HCT116 (cell line): ENCODE measurements around the gene PDE1C. TPM values are rescaled to one million over a fixed set of nuclear protein-coding genes. Genes with fewer than 3 reads are reported as not detected.

Experiments used
- ATAC-seq: fragments of 200-7000 bp; cut with Tn5 transposase; 2 replicates; pipeline ENCODE4 v1.9.1; 2020; ENCODE audit warnings: mild to moderate bottlenecking, moderate library complexity
- BruUV-seq: library from RNA; stranded (reverse); fragments of 400-500 nt; replicated peaks from 2 replicates; lab custom pipeline; 2021; lab: Mats Ljungman, UMichigan
- CTCF ChIA-PET: fragments of 300-600 bp; sonication (Branson Sonifier 250); formaldehyde crosslinking; loops from one replicate; lab custom pipeline; 2021; ENCODE audit warnings: antibody characterized with exemption; lab: Charles Lee
- POLR2A ChIA-PET: fragments of 300-600, 350-600 bp; sonication (Branson Sonifier 250); formaldehyde crosslinking; loops from one replicate; lab custom pipeline; 2021; ENCODE audit warnings: antibody characterized with exemption; lab: Charles Lee
- RAD21 ChIA-PET, 2 experiments: fragments of 300-600 bp; sonication (Branson Sonifier 250); formaldehyde crosslinking; loops; one replicate each; lab custom pipeline; 2023; ENCODE audit warnings: low total read pairs in 2 of 2; ENCODE audit not compliant: uncharacterized antibody in 2 of 2, unreplicated experiment in 2 of 2, low non-redundant PET in 1 of 2; lab: Charles Lee
- DNase-seq: peaks from one replicate; pipeline ENCODE4 v3.0.0-alpha.2; 2010; ENCODE audit warnings: low read depth, low spot score
- H2AFZ ChIP-seq: fragments of 200-600 bp; shearing (Covaris generic), sonication (generic); 2 replicates; pipeline ENCODE4 v1.6.1; 2017; ENCODE audit warnings: low read depth, mixed run types, mixed read lengths, antibody characterized with exemption, low read length; ENCODE audit not compliant: poor library complexity, severe bottlenecking
- H3K27ac ChIP-seq: 2 replicates; pipeline ENCODE4 v1.5.1; 2012; ENCODE audit warnings: low read depth, low read length
- H3K27me3 ChIP-seq: fragments of 200-600 bp; sonication (generic); 2 replicates; pipeline ENCODE4 v1.6.1; 2016; ENCODE audit warnings: mixed run types, low read length, mixed read lengths; ENCODE audit not compliant: insufficient read depth
- H3K36me3 ChIP-seq, 2 experiments: fragments of 200-500 bp in 1 of 2; fragments of 200-600 bp in 1 of 2; sonication (Bioruptor generic) in 1 of 2; sonication (generic) in 1 of 2; 2 replicates each; pipeline versions ENCODE4 v1.5.1 to v1.6.1; 2014 to 2016; ENCODE audit warnings: low read length in 2 of 2, inconsistent platforms in 1 of 2, mixed read lengths in 1 of 2, mixed run types in 1 of 2; ENCODE audit not compliant: insufficient read depth in 2 of 2, control insufficient read depth in 1 of 2
- H3K4me1 ChIP-seq, 2 experiments: fragments of 200-600 bp in 1 of 2; sonication (generic) in 1 of 2; 2 replicates each; pipeline versions ENCODE4 v1.5.1 to v1.6.1; 2012 to 2017; ENCODE audit warnings: low read length in 2 of 2, inconsistent platforms in 1 of 2, mild to moderate bottlenecking in 1 of 2, mixed read lengths in 1 of 2, mixed run types in 1 of 2, moderate library complexity in 1 of 2; ENCODE audit not compliant: insufficient read depth in 2 of 2, control insufficient read depth in 1 of 2
- H3K4me2 ChIP-seq: fragments of 200-600 bp; sonication (generic); 2 replicates; pipeline ENCODE4 v1.6.1; 2017; ENCODE audit warnings: mixed run types, low read length, mixed read lengths
- H3K4me3 ChIP-seq, 2 experiments: fragments of 200-600 bp in 1 of 2; sonication (generic) in 1 of 2; replicated peaks in 1 of 2; 2 replicates each; pipeline ENCODE4 v1.5.1; 2011 to 2016; ENCODE audit warnings: low read length in 2 of 2, control low read depth in 1 of 2, low read depth in 1 of 2, mild to moderate bottlenecking in 1 of 2, mixed read lengths in 1 of 2, mixed run types in 1 of 2
- H3K79me2 ChIP-seq: fragments of 200-600 bp; sonication (generic); 2 replicates; pipeline ENCODE4 v1.6.1; 2017; ENCODE audit warnings: mild to moderate bottlenecking, mixed run types, low read length, moderate library complexity, mixed read lengths; ENCODE audit not compliant: insufficient read depth
- H3K9ac ChIP-seq: fragments of 200-600 bp; sonication (generic); 2 replicates; pipeline ENCODE4 v1.6.1; 2016; ENCODE audit warnings: low read length, mixed read lengths
- H3K9me2 ChIP-seq: fragments of 200-600 bp; sonication (generic), shearing (Covaris generic); 2 replicates; pipeline ENCODE4 v1.6.1; 2017; ENCODE audit warnings: mixed run types, mild to moderate bottlenecking, moderate library complexity; ENCODE audit not compliant: insufficient read depth
- H3K9me3 ChIP-seq, 2 experiments: fragments of 200-500 bp in 1 of 2; fragments of 200-600 bp in 1 of 2; sonication (Bioruptor generic) in 1 of 2; sonication (generic) in 1 of 2; 2 replicates each; pipeline ENCODE4 v1.6.1; 2014 to 2017; ENCODE audit warnings: low read length in 2 of 2, mixed read lengths in 2 of 2, inconsistent platforms in 1 of 2, low read depth in 1 of 2, mild to moderate bottlenecking in 1 of 2, mixed run types in 1 of 2, moderate library complexity in 1 of 2; ENCODE audit not compliant: control insufficient read depth in 1 of 2, insufficient read depth in 1 of 2
- H4K20me1 ChIP-seq: fragments of 200-600 bp; sonication (generic), shearing (Covaris generic); 2 replicates; pipeline ENCODE4 v1.6.1; 2017; ENCODE audit warnings: mixed run types, mild to moderate bottlenecking, moderate library complexity; ENCODE audit not compliant: insufficient read depth
- ATF3 ChIP-seq: IDR thresholded peaks from 2 replicates; pipeline ENCODE4 v1.6.1; 2012
- CTCF ChIP-seq, 3 experiments: fragments of 200-600 bp in 1 of 3; sonication (generic) in 1 of 3; IDR thresholded peaks in 2 of 3; conservative IDR thresholded peaks in 1 of 3; 2 replicates each; pipeline ENCODE4 v1.5.1; 2012 to 2017; ENCODE audit warnings: low read depth in 2 of 3, low read length in 2 of 3, antibody characterized with exemption in 1 of 3, borderline replicate concordance in 1 of 3, control low read depth in 1 of 3, mild to moderate bottlenecking in 1 of 3, mixed read lengths in 1 of 3, mixed run types in 1 of 3, moderate library complexity in 1 of 3; ENCODE audit not compliant: insufficient read depth in 1 of 3
- EGR1 ChIP-seq: IDR thresholded peaks from 2 replicates; pipeline ENCODE4 v1.6.1; 2012; ENCODE audit warnings: low read depth
- ELF1 ChIP-seq: IDR thresholded peaks from 2 replicates; pipeline ENCODE4 v1.6.1; 2012; ENCODE audit warnings: low read depth, borderline replicate concordance
- EZH2 ChIP-seq: fragments of 200-600 bp; sonication (generic); IDR thresholded peaks from 2 replicates; pipeline ENCODE4 v1.6.1; 2017; ENCODE audit warnings: antibody characterized with exemption, mixed run types
- MAX ChIP-seq: IDR thresholded peaks from 2 replicates; pipeline ENCODE4 v1.6.1; 2012
- SIN3A ChIP-seq: IDR thresholded peaks from 2 replicates; pipeline ENCODE4 v1.6.1; 2012; ENCODE audit warnings: low read depth
- SRF ChIP-seq: IDR thresholded peaks from 2 replicates; pipeline ENCODE4 v1.6.1; 2012; ENCODE audit warnings: low read depth
- YY1 ChIP-seq: IDR thresholded peaks from 2 replicates; pipeline ENCODE4 v1.6.1; 2011; ENCODE audit warnings: low read length, low read depth, moderate library complexity, mild to moderate bottlenecking; ENCODE audit not compliant: insufficient replicate concordance; ENCODE audit errors: extremely low read depth
- ZFX ChIP-seq: fragments of 450-650 bp; IDR thresholded peaks from 2 replicates; pipeline ENCODE4 v1.6.1; 2017
- ZNF274 ChIP-seq: fragments of 200-500 bp; sonication (Bioruptor generic); IDR thresholded peaks from 2 replicates; pipeline ENCODE4 v1.6.1; 2014; ENCODE audit warnings: mild to moderate bottlenecking, low read depth, low read length, inconsistent platforms
- intact Hi-C: fragments of 100-400 bp; cut with micrococcal nuclease; formaldehyde crosslinking; loops from 2 replicates; pipeline ENCODE4 v1.10.0; 2022
- total RNA-seq: library from RNA; stranded (reverse); gene quantifications from one replicate; pipeline ENCODE4 v1.2.1, GENCODE V29; 2021; ENCODE audit not compliant: unreplicated experiment

PDE1C gene
- total RNA-seq, 1 experiment from 2014 or later, result 0.17 TPM

GRCh38 chr7:32068411-32069101 is 1.7 kb downstream of the PDE1C start:
- Histone ChIP-seq H2AFZ (no peak overlapping the region), H3K36me3 (no peaks in the 10 kb centered on the region), H3K4me2 (no peak overlapping the region), H3K9me3 (no peaks in the 10 kb centered on the region), H3K4me1 (no peaks in the 10 kb centered on the region), H3K27me3 (peaks cover 10% of the 10 kb centered on the region; the same call in 1 of the 2 replicates), H4K20me1 (no peaks in the 10 kb centered on the region), H3K4me3 (no peak overlapping the region), H3K9me2 (no peaks in the 10 kb centered on the region), H3K27ac (no peak overlapping the region), H3K79me2 (no peaks in the 10 kb centered on the region), H3K9ac (no peak overlapping the region)
- intact Hi-C loops, result loop anchor here (10.0 kb wide), 1 partner anchor 254 kb away; no protein-coding TSS in a partner anchor
- ATAC-seq (no peak), DNase-seq (no peak)
- ChIA-PET CTCF (no interaction called here), RAD21 (no interaction called here), POLR2A (no interaction called here)
- no peak for TF ChIP-seq ZFX
- no peak for TF ChIP-seq ZNF274
- TF ChIP-seq CTCF (IDR thresholded peaks at IDR 0.05 in 2 of 3, conservative IDR thresholded peaks at IDR 0.05 in 1 of 3; ENCODE audit: borderline replicate concordance in 1 of 3, insufficient read depth in 1 of 3, low read depth in 2 of 3, low read length in 2 of 3), result no peak
- TF ChIP-seq EZH2, result no peak
- no peak for TF ChIP-seq YY1
- TF ChIP-seq ATF3, result no peak
- no TSS peak for BruUV-seq

GRCh38 chr7:32066441-32066840 is 3.8 kb downstream of the PDE1C start:
- DNase-seq (no peak), ATAC-seq (no peak)
- no TSS peak for BruUV-seq
- Histone ChIP-seq H3K9me2 (no peaks in the 10 kb centered on the region), H3K27me3 (peaks cover 18% of the 10 kb centered on the region; the same call in 1 of the 2 replicates), H3K9ac (no peak overlapping the region), H3K36me3 (no peaks in the 10 kb centered on the region), H3K79me2 (no peaks in the 10 kb centered on the region), H3K27ac (no peak overlapping the region), H3K4me2 (no peak overlapping the region), H4K20me1 (no peaks in the 10 kb centered on the region), H2AFZ (no peak overlapping the region), H3K9me3 (no peaks in the 10 kb centered on the region), H3K4me3 (no peak overlapping the region), H3K4me1 (no peaks in the 10 kb centered on the region)
- intact Hi-C loops, result loop anchor here (10.0 kb wide), 1 partner anchor 252 kb away; no protein-coding TSS in a partner anchor
- ChIA-PET RAD21 (no interaction called here), POLR2A (no interaction called here), CTCF (no interaction called here)
- TF ChIP-seq SIN3A (no peak), YY1 (no peak), EGR1 (no peak), ZFX (no peak), CTCF (IDR thresholded peaks at IDR 0.05 in 2 of 3, conservative IDR thresholded peaks at IDR 0.05 in 1 of 3; ENCODE audit: borderline replicate concordance in 1 of 3, insufficient read depth in 1 of 3, low read depth in 2 of 3, low read length in 2 of 3) (no peak), MAX (no peak), ELF1 (no peak), SRF (no peak), ATF3 (no peak)
